ENCODE measurements around the gene ADGRV1.
"Not testable (repeated sequence)": the region's sequence is repeated elsewhere in the genome, so short reads cannot be mapped to it uniquely, and the experiment has no call there.

The ADGRV1 gene

DNA sequence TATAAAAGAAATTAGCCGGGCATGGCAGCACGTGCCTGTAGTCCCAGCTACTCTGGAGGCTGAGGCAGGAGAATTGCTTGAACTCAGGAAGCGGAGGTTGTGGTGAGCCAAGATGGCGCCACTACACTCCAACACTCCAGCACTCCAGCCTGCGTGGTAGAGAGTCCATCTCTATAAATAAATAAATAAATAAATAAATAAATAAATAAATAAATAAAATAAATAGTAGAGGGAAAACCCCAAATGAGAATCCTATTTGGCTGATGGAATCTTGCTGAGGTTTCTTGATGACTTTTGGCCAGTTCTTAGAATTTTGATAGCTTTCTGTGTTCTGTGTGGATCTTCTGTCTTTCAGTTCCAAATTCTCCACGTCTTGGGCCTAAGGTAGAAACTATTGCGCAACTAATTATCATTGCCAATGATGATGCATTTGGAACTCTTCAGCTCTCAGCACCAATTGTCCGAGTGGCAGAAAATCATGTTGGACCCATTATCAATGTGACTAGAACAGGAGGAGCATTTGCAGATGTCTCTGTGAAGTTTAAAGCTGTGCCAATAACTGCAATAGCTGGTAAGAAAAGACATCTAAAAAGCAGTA, 126.9 kb downstream of the ADGRV1 start:
- no peaks in the 10 kb centered on the region for H3K27me3 ChIP-seq (ENCODE audit: low read length)
- no peak overlapping the region for H3K4me3 ChIP-seq (ENCODE audit: insufficient read depth, low read length, poor library complexity, severe bottlenecking)
- H3K36me3 ChIP-seq (ENCODE audit: low read length), result no peaks in the 10 kb centered on the region
- no peaks in the 10 kb centered on the region for H3K9me2 ChIP-seq (replicated peaks; ENCODE audit: insufficient read depth, low read length)
- no peak overlapping the region for H3K4me2 ChIP-seq (ENCODE audit: low read depth, low read length, poor library complexity, severe bottlenecking)
- no peaks in the 10 kb centered on the region for H3K9me3 ChIP-seq (ENCODE audit: insufficient read depth, low read length)
- H3K79me2 ChIP-seq (ENCODE audit: insufficient read depth, low read length), result no peaks in the 10 kb centered on the region
- H3F3A ChIP-seq (ENCODE audit: insufficient read depth), result no peaks in the 10 kb centered on the region
- no peak for TF ChIP-seq EZH2phosphoT487 (conservative IDR thresholded peaks at IDR 0.05; ENCODE audit: low read length)
- TF ChIP-seq, protein P1, sequence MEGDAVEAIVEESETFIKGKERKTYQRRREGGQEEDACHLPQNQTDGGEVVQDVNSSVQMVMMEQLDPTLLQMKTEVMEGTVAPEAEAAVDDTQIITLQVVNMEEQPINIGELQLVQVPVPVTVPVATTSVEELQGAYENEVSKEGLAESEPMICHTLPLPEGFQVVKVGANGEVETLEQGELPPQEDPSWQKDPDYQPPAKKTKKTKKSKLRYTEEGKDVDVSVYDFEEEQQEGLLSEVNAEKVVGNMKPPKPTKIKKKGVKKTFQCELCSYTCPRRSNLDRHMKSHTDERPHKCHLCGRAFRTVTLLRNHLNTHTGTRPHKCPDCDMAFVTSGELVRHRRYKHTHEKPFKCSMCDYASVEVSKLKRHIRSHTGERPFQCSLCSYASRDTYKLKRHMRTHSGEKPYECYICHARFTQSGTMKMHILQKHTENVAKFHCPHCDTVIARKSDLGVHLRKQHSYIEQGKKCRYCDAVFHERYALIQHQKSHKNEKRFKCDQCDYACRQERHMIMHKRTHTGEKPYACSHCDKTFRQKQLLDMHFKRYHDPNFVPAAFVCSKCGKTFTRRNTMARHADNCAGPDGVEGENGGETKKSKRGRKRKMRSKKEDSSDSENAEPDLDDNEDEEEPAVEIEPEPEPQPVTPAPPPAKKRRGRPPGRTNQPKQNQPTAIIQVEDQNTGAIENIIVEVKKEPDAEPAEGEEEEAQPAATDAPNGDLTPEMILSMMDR (IDR thresholded peaks at IDR 0.05; ENCODE audit: insufficient read depth, low read length, poor library complexity, severe bottlenecking), result no peak
- H3K27ac ChIP-seq (ENCODE audit: low read depth, low read length), result no peak overlapping the region
- H2AFZ ChIP-seq (ENCODE audit: low read depth, low read length, severe bottlenecking), result no peak overlapping the region
- H4K20me1 ChIP-seq (ENCODE audit: low read depth, low read length), result no peaks in the 10 kb centered on the region
- H3K9ac ChIP-seq (ENCODE audit: low read length), result no peak overlapping the region

GRCh38 chr5:90686363-90686762, 127.8 kb downstream of the ADGRV1 start:
- H3K27me3 ChIP-seq (ENCODE audit: low read length); H3K27ac ChIP-seq (ENCODE audit: low read depth, low read length); H3K36me3 ChIP-seq (ENCODE audit: low read length); H3F3A ChIP-seq (ENCODE audit: insufficient read depth); H3K4me3 ChIP-seq (ENCODE audit: insufficient read depth, low read length, poor library complexity, severe bottlenecking); H4K20me1 ChIP-seq (ENCODE audit: low read depth, low read length); H2AFZ ChIP-seq (ENCODE audit: low read depth, low read length, severe bottlenecking); H3K9me2 ChIP-seq (replicated peaks; ENCODE audit: insufficient read depth, low read length); H3K9ac ChIP-seq (ENCODE audit: low read length); H3K79me2 ChIP-seq (ENCODE audit: insufficient read depth, low read length); H3K4me2 ChIP-seq (ENCODE audit: low read depth, low read length, poor library complexity, severe bottlenecking); H3K9me3 ChIP-seq (ENCODE audit: insufficient read depth, low read length): not testable (repeated sequence)

DNA sequence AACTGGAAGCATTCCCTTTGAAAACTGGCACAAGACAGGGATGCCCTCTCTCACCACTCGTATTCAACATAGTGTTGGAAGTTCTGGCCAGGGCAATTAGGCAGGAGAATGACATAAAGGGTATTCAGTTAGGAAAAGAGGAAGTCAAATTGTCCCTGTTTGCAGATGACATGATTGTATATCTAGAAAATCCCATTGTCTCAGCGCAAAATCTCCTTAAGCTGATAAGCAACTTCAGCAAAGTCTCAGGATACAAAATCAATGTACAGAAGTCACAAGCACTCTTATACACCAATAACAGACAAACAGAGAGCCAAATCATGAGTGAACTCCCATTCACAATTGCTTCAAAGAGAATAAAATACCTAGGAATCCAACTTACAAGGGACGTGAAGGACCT, 128.9 kb downstream of the ADGRV1 start:
- not testable (repeated sequence) for H3K4me3 ChIP-seq (ENCODE audit: insufficient read depth, low read length, poor library complexity, severe bottlenecking); H3K9me3 ChIP-seq (ENCODE audit: insufficient read depth, low read length); H3K27me3 ChIP-seq (ENCODE audit: low read length); H2AFZ ChIP-seq (ENCODE audit: low read depth, low read length, severe bottlenecking); H3K27ac ChIP-seq (ENCODE audit: low read depth, low read length); H3K9ac ChIP-seq (ENCODE audit: low read length); H3K79me2 ChIP-seq (ENCODE audit: insufficient read depth, low read length); H3F3A ChIP-seq (ENCODE audit: insufficient read depth); H4K20me1 ChIP-seq (ENCODE audit: low read depth, low read length); H3K9me2 ChIP-seq (replicated peaks; ENCODE audit: insufficient read depth, low read length); H3K4me2 ChIP-seq (ENCODE audit: low read depth, low read length, poor library complexity, severe bottlenecking); H3K36me3 ChIP-seq (ENCODE audit: low read length)

DNA sequence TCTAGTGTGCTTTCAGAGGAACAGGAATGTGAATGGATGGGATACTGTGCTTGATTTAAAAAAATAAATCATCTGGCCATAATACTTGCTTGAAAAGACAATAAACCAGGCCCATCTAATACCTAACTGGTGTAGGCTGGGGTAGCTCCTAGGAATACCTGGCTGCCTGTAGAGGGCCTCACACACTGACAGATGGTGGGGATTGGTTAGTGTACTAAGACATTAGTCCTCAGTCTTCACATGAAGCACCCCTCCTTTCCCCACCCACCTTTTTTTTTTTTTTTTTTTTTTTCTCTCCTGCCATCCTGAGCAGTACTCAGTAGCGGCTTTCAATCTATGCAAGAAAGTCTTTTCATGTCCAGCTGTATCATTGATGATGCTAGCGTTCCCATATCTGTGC, 130.5 kb downstream of the ADGRV1 start:
- Histone ChIP-seq H3K9ac (ENCODE audit: low read length) (no peak overlapping the region), H3K9me2 (replicated peaks; ENCODE audit: insufficient read depth, low read length) (no peaks in the 10 kb centered on the region), H3K27me3 (ENCODE audit: low read length) (no peaks in the 10 kb centered on the region), H3K27ac (ENCODE audit: low read depth, low read length) (no peak overlapping the region), H3K79me2 (ENCODE audit: insufficient read depth, low read length) (no peaks in the 10 kb centered on the region), H4K20me1 (ENCODE audit: low read depth, low read length) (no peaks in the 10 kb centered on the region), H3K4me2 (ENCODE audit: low read depth, low read length, poor library complexity, severe bottlenecking) (no peak overlapping the region), H3F3A (ENCODE audit: insufficient read depth) (no peaks in the 10 kb centered on the region), H3K9me3 (ENCODE audit: insufficient read depth, low read length) (no peaks in the 10 kb centered on the region), H3K4me3 (ENCODE audit: insufficient read depth, low read length, poor library complexity, severe bottlenecking) (no peak overlapping the region), H2AFZ (ENCODE audit: low read depth, low read length, severe bottlenecking) (no peak overlapping the region), H3K36me3 (ENCODE audit: low read length) (no peaks in the 10 kb centered on the region)
- TF ChIP-seq, protein P1 (IDR thresholded peaks at IDR 0.05; ENCODE audit: insufficient read depth, low read length, poor library complexity, severe bottlenecking), result no peak
- no peak for TF ChIP-seq EZH2phosphoT487 (conservative IDR thresholded peaks at IDR 0.05; ENCODE audit: low read length)

All from SU-DHL-6 (cell line).